Hematopoietic multipotent progenitor cell treated with erythropoietin and hydrocortisone succinate and interleukin-3 and kit ligand, for 6 days (in vitro differentiated cells): ENCODE data around the gene ITGA11.

Source experiments
- DNase-seq: peaks from one replicate; pipeline ENCODE4 v3.0.0-alpha.2; 2015

Gene ITGA11, protein sequence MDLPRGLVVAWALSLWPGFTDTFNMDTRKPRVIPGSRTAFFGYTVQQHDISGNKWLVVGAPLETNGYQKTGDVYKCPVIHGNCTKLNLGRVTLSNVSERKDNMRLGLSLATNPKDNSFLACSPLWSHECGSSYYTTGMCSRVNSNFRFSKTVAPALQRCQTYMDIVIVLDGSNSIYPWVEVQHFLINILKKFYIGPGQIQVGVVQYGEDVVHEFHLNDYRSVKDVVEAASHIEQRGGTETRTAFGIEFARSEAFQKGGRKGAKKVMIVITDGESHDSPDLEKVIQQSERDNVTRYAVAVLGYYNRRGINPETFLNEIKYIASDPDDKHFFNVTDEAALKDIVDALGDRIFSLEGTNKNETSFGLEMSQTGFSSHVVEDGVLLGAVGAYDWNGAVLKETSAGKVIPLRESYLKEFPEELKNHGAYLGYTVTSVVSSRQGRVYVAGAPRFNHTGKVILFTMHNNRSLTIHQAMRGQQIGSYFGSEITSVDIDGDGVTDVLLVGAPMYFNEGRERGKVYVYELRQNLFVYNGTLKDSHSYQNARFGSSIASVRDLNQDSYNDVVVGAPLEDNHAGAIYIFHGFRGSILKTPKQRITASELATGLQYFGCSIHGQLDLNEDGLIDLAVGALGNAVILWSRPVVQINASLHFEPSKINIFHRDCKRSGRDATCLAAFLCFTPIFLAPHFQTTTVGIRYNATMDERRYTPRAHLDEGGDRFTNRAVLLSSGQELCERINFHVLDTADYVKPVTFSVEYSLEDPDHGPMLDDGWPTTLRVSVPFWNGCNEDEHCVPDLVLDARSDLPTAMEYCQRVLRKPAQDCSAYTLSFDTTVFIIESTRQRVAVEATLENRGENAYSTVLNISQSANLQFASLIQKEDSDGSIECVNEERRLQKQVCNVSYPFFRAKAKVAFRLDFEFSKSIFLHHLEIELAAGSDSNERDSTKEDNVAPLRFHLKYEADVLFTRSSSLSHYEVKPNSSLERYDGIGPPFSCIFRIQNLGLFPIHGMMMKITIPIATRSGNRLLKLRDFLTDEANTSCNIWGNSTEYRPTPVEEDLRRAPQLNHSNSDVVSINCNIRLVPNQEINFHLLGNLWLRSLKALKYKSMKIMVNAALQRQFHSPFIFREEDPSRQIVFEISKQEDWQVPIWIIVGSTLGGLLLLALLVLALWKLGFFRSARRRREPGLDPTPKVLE

GRCh38 chr15:68431792-68432401 is at the start of gene ITGA11:
Gene ITGA11 (minus strand): TSS chr15:68432163. CDS start chr15:68432066, 97 bp downstream.
- peak; percentile 32 for DNase-seq

GRCh38 chr15:68481321-68481720 is 49.4 kb upstream of the ITGA11 start:
- DNase-seq, result no peak

- no peak for DNase-seq
These were observed 48.3 kb upstream of the ITGA11 start for GRCh38 chr15:68480296-68480695.

DNA sequence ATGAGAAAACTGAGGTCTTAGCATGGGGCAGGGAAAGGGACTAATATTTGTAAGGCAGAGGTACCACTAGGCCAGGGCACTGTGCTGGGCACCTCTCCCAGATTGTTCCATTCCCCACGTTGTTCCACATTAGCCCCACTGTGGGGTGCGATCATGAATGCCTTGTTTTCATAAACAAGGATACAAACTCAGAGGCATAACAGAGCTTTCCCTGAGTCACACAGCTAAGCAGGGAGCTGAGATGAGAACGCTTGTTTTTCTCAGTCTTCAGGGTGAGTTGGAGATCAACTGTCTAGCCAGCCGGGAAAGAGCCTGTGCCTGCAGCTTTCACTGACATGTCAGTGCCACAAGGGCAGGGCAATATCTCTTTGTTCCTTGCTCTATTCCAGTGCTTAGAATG is 47.9 kb upstream of the ITGA11 start:
- no peak for DNase-seq

GRCh38 chr15:68479406-68479805 is 47.4 kb upstream of the ITGA11 start:
- DNase-seq, result no peak

- DNase-seq, result no peak
These were observed 46.9 kb upstream of the ITGA11 start for GRCh38 chr15:68478853-68479252.

DNA sequence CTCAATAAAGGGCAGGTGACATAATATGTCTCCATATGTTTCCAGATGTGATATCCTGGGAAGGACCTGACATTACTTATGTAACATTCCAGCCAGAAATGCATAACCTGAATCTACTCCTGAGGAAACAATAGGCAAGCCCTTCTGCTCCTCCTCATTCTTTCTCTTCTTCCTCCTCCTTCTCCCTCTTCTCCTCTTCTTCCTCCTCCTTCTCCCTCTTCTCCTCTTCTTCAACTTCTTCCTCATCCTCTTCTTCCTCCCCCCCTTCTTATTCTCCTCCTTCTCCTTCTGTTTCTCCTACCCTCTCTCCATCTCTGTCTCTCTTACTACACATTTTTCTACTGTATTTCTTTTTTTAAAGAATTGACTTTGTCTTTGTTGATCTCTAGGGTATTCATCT is 43.5 kb upstream of the ITGA11 start:
- DNase-seq, result no peak

DNA sequence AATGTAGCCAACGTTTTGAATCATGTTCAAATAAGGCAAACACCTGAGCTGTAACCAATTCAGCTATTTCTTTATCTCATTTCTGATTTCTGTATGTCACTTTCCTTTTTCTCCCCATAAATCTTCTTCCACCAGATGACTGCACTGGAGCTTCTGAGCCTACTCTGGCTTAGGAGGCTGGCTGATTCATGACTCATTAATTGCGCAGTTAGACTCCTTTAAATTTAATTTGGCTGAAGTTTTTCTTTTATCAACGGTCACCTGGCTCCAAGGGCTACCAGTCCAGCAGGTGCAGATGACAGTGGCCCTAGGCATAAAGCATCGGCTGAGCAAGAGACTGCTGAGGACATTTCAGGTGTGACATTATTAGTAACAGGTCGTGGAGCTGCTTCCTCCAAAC is 39.6 kb upstream of the ITGA11 start:
- DNase-seq, result no peak

- no peak for DNase-seq
These were observed 39.0 kb upstream of the ITGA11 start for GRCh38 chr15:68470976-68471375.

- no peak for DNase-seq
These were observed 38.2 kb upstream of the ITGA11 start for GRCh38 chr15:68470049-68470742.

DNA sequence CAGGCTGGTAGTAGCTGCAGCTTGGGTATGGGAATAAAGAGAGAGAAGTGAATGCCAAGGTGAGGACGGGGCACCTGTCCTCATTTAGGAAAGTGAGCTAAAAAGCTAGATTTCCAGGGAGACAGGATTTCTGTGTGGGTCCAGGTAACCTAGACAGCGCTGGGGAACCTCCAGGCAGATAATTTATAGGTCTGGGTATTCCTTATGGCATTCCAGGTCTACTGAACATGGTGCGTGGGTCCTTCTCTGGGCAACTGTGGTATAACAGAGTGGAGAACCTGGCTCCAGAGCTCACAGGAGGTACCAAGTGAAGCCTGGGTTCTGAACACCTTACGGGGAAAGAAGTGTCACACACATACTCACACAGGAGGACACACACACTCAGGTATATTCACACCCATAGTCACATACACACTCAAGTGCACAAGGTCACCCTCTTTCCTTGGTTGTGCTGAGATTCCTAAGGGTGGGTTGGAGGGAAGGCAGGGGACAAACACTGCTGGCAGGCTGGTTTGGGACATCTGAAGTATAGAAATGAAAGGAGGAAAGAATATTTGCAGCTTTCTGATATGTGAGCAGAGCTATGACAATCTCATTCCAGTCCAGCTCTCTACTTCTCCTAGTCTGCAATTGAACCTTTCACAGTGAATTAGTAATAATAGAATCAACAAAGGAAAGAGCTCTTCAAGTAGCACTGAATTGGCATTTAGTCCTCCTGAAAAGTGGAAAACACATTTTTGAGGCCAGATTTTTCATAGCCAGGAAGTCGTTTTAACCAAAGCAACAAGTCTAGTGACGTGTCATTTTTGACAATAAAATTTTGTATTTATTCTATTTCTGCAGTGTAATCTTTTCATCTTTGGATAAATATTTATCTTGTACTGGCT is 37.4 kb upstream of the ITGA11 start:
- DNase-seq, result no peak

DNA sequence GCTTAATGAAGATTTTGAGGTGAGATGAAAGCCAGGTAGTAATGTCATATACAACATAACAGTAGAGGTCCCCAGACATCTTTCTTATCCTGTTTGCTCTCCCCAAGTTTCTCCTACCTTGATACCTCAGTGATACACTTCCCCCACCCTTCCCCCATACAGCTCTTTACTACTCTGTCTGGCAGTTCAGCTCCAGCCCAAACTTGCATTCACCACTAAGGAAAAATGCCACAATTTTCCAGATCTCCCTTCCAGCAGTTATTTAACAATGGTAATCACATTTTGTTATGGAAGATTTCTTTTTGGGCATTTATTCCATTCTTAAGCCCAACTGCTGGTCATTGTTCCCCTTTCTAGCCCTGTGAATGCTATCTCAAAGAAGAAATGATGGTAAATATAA is 34.9 kb upstream of the ITGA11 start:
- DNase-seq, result no peak

- DNase-seq, result peak; percentile 3
These were observed 34.0 kb upstream of the ITGA11 start for GRCh38 chr15:68465861-68466560.

DNA sequence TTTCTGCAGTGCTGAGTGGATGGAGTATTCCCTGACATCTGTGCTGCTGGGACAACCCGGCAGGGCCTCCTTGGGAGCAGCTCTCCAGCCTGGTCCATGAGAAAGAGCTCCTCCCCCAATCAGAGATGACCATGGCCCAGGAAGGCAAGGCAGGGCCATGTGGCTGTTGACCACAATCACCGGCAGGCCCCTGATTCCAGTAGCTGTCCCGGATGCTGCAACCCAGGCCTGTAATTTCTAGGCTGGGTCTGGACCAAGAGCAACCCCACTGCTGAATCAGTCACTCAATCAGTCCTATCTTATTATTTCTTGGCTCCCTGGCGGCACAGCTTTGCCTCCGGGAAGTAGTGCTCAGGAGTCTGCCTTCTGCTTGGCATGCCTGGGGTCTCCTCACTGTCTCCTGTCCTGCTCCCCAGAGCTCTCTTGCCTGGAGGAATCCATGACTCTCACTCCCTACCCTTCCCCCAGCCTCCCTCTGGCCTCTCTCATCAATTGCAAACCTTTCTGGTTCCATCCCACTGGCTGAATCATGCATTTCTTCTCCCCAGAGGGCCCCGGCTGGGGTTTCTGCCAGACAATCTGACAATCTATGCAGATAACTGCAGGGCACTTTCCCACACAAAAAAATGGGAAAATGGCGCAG is 32.6 kb upstream of the ITGA11 start:
- no peak for DNase-seq

DNA sequence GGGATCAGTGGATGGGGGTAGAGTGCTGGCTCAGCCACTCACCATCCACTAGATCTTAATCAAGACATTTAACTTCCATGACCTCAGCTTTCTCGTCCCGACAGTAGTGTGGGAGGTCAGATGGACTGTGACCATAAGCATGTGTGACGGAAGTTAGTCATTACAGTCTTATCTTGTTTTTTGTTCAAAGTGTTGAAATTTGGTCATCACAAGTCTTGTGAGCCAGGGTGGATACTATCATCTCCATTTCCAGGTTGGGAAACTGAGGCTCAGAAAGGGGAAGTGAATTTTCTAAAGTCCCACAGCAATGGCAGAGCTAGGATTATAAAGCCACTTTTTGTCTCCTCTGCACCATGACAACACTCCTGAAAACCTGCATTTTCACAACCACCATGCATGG is 32.0 kb upstream of the ITGA11 start:
- no peak for DNase-seq

DNA sequence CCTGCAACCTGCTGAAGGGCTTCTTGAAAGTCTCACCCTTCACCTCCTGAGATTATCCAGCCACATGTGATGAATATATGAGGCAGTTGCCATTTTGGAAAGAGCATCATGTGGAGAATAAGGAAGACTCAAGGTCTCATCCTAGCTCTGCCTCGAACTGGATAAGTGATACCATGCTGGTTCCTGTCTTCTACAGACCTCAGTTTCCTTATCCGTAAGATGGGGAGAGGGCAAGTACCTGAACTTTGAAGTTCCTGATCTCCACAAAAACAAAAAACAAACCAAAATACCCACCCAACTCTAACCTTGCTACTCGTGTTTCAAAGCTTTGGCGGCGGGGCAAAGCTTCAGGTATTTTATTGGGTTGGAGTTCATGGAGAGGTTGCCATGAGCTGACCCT is 31.5 kb upstream of the ITGA11 start:
- DNase-seq, result no peak

DNA sequence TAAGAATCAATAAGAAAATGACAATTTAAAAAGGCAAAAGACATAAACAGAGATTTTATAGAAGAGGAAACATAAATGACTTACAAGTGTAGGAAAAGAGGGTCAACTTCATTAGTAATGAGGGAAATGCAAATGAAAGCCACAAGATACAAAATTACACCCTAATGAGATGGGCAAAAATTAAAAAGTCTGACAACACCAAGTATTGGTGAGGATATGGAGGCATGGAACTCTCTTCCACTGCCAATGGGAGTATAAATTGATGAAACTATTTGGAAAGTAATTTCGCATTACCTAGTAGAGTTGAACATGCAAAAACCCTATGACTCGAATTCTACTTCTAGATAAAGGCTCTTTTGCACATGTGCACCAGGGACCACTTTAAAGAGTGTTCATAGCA is 28.2 kb upstream of the ITGA11 start:
- DNase-seq, result no peak

- no peak for DNase-seq
These were observed 18.2 kb upstream of the ITGA11 start for GRCh38 chr15:68450192-68450591.

GRCh38 chr15:68449389-68449788 is 17.4 kb upstream of the ITGA11 start:
- no peak for DNase-seq
